Right hindlimb (tissue), 1 donor: Measurements from ENCODE around the gene SIGLEC7.

Experiments used
- DNase-seq: peaks from one replicate; pipeline ENCODE4 v3.0.0-alpha.2; 2018

The SIGLEC7 gene

DNA sequence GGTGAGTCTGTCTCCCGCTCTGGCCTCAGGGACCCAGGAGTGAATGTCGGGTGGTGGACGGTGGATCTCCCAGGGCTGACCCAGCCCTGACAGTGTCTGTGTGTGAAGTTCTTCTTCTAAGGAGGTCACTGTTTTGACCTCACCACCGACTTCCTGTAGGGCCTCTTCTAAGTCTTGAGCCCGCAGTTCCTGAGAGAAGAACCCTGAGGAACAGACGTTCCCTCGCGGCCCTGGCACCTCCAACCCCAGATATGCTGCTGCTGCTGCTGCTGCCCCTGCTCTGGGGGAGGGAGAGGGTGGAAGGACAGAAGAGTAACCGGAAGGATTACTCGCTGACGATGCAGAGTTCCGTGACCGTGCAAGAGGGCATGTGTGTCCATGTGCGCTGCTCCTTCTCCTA lies at the start of gene SIGLEC7:
Gene SIGLEC7 (plus strand): TSS at position 183 of the 400 bp plus-strand sequence. CDS start 69 bp downstream, at position 252.
- DNase-seq: no peak

DNA sequence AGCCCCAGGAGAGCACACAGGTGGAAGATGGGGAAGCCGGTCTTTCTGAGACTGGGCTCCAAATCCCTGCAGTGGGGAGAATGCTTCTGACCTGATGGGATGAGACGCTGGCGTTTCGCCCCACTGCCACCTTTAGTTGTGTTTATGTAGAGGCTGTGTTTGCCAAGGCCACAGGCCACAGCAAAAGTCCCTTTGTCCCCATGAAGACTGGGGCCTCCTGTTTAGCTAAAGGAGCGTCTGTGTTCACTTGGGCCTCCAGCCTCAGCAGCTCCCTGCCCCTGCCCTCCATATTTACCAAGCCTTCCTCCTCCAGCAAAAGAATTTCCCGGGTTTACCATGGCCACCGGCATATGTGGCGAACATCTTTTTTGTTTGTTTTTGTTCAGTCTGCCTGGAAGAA lies 49.0 kb upstream of the SIGLEC7 start:
- no peak for DNase-seq

DNA sequence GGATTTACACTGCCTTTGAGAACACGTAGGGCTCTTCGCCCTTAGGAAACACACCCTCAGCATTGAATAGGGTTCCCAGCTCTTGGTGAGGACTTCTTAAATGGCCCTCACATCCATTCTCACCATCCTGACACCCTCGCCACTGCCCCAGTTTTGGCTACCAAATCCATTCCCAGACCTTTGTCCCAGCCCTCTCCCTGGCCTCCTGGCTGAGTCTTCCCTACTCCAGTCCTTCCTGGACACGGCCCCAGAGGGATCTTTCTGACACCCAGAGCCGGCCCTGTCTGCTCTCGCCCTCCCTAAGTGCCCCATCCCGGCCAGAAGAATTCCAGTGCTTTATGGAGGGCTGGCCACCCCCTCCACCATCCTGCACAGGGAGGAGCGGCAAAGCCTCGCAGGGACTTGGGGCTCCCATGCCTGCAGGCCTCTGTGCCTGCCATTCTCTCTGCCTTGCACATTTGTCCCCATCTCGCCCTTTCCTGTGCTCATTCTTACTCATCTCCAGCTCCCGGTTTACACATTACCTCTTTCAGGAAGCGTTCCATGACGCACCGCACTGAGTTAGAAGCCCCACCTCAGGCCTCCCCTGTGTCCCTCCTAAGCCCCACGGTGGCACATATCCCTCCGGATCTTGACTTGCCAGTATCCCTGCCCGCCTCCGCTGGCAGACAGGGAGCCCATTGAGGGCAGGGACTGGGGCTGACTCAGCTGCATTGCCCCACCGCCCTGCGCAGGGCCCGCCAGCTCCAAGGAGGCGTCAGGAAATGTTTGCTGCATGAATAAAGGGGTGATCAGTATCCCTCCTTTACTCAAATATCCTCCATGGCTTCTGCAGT lies 48.4 kb upstream of the SIGLEC7 start:
- DNase-seq: no peak

DNA sequence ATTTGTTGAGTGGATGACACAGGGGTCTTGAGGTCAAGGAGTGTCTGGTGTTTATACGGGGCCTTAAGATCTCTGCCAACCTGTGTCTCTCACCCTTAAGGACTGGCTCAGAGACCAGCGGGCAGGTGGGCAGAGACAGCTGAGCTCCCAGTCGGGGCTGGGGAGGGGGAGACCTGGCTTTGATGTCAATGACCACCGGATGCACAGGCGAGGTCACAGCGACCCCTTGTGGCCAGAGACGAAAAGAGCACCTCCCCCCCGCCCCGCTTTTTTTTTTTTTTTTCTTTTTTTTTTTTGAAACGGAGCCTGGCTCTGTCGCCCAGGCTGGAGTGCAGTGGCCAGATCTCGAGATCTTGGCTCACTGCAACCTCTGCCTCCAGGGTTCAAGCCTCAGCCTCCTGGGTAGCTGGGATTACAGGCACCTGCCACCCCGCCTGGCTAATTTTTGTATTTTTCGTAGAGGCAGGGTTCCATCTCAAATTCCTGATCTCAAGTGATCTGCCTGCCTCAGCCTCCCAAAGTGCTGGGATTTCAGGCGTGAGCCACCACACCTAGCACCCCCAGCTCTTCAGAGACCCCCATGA lies 47.3 kb upstream of the SIGLEC7 start:
- DNase-seq: no peak

- DNase-seq: no peak
Observed at GRCh38 chr19:51096473-51097165, 45.5 kb upstream of the SIGLEC7 start.

- peak; percentile 43 for DNase-seq
Observed at GRCh38 chr19:51097166-51097738, 44.8 kb upstream of the SIGLEC7 start.

DNA sequence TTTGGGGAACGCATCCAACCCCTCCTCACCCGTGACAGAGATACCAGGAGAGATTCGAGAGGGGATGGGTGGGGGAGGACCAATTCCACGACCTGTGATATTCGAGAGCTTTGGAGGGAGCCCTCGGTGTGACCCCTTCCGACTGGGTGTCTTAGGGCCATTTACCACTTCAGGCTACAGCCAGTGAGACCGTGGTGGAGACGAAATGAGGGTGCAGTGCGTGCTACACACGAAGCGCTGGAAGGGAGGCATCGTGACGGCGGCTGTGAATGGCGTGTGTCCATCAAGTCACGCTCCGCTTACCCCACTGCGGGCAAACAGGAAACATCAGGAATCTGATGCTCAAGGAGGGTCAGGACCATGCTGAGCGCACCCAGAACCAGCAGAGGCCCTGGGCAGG lies 44.3 kb upstream of the SIGLEC7 start:
- no peak for DNase-seq

- peak; percentile 74 for DNase-seq
Observed at GRCh38 chr19:51098365-51099046, 43.6 kb upstream of the SIGLEC7 start.

DNA sequence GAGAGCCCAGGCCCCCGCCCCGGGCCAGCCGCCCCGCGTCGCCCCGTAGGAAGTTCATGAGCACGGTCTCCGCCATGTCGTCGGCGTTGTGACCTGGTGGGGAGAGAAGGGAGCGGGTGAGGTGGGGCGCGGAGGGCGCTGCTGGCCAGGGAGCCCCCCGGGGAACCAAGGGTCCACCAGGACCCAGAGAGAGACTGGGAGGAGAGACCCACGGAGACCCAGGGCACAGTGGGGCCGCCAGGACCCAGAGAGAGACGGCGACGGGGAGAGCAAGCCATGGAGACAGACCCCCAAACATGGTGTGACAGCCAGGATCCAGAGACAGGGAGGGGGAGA lies 43.1 kb upstream of the SIGLEC7 start:
- DNase-seq: no peak

GRCh38 chr19:51100601-51101000 lies 41.5 kb upstream of the SIGLEC7 start:
- DNase-seq: no peak

DNA sequence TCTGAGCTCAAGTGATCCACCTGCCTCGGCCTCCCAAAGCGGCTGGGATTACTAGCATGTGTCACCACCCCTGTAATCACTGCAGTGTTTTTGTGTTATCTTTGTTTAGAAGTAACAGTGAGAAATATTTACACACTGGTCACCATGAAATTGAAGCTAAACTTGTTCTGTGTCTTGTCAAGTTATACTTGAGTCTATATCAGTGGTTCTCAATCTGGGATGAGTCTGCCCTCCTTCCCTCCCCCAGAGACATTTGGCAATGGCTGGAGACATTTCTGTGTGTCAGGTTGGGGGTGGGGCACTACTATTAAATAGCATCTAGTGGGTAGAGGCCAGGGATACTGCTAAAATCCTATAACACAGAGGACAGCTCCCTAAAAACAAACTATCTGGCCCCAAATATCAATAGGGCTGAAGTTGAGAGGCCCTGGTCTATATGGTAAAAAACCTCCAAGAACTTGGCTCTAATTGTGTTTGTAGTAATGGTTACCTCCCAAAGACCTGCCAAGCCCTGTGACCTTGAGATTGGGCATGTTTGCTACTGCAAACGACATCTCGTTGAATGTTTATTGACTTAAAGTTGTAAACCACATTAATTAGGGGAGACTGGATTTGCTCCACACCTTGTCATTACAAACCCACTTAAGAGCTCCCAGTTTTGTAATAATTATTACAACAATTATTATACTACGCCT lies 40.8 kb upstream of the SIGLEC7 start:
- no peak for DNase-seq

DNA sequence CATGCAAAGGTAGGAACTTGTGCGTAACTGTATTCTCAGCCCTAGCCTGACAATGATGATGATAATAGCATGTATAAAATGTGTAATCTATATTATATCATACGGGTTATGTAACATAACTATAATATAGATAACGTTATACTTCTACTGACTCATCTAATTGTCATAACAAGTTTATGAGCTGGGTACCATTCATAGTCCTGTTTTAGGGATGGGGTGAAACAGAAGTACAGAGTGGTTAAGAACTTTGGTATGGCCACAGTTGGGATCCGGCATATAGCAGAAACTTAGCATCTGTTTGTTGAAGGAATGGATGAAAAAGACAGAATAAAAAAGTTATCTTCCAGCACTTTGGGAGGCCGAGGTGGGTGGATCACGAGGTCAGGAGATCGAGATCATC lies 39.1 kb upstream of the SIGLEC7 start:
- no peak for DNase-seq

DNA sequence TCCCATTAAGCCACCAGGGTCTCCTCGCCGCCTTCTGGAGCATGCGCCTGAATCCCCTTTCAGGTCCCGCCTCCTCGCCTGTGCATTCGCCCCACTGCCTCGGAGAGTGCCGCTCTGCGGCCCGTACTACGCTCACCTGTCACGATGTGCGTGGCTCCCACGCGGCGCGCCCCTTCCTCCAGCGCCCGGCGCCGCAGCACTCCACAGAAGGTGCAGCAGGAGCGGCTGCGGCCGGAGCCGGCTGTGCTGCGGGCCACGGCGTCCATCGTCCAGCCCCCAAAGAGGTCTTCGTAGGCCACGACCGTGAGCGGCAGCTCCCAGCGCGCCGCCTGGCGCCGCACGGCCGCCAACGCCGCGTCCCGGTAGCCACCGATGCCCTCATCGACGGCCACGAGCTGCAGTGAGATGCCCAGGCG lies 38.2 kb upstream of the SIGLEC7 start:
- no peak for DNase-seq

- no peak for DNase-seq
Observed at GRCh38 chr19:51107406-51108065, 34.6 kb upstream of the SIGLEC7 start.

DNA sequence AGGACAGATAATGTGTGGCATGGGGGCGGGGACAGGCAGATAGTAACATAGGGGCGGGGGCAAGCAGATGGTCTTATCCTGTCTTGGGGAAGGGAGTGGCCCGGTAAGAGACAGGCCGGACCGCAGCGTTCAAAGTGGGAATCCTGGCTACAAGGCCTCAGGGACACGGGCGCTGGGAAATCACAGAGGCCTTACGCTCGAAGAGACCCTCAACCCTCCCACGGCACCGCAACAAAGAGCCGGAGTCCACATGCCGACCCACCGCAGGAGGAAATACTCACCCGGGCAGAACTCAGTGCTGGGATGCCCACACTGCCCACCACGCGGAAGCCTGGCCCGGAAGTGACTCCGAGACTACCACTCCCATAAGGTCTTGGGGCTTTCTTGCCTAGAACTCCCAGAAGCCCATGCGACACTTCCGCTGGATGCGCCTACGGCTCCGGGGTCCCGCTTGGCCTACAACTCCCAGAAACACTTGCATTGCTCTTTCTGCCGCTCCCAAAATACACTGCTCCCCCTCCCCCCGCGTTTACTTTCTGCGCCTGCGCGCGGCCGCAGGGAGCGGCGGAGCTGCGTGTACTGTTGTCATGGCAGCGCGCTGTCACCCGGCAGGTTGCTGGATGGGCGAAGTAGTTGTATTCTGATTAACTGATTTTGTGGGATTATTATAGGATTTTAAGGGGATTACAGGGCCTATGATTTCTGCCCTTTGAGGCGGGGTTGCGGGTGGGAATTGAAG lies 33.9 kb upstream of the SIGLEC7 start, which contains the start of gene CTU1:
Gene CTU1 (minus strand): TSS at position 344 of the 739 bp plus-strand sequence. CDS start 3,840 bp downstream, outside the sequence.
- DNase-seq: peak; percentile 99

DNA sequence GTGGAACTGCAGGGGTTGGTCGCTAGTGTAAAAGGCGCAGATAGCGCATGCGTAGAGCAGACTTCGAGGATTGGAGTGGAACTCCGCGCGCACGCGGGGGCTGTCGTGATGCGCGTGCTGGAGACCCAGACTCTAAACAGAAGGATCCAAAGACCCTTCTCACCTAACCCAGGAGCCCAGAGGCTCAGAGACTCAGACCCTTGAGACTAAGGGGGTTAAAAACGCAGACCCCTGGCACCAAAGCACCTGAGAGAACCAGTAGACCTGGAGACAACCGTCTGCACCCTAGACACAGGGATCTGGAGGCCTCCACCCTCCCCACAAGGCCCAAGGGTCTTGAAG lies 33.3 kb upstream of the SIGLEC7 start:
- no peak for DNase-seq

DNA sequence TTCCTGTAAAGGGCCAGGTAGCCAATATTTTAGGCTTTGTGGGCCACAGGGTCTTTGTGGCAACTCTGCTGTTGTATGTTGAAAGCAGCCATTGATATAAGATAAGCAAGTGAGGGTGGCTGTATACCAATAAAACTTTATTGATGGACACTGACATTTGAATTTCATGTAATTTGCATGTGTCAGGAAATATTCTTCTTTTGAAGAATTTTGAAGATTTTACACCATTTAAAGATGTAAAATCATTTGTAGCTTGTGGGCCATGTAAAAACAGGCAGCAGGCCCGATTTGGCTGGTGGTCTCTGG lies 31.5 kb upstream of the SIGLEC7 start:
- DNase-seq: no peak

DNA sequence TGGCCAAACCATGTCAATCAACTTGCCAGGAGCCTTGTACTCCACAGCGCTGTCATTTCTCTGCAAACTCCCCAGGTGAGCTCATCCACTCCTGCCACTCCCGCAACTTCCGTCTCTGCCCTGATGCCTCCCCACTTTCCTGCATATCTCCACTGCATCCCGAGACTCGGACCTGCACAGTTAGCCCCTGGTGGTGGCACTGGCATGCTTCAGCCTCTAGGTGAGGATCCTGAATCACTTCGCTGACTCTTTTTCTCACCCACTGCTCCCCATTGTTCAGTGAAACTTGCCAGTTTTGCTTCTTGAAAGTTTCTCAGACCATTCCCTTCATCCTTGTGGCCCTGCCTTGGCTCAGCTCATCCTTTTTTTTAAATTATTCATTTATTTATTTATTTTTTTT lies 30.5 kb upstream of the SIGLEC7 start:
- no peak for DNase-seq

DNA sequence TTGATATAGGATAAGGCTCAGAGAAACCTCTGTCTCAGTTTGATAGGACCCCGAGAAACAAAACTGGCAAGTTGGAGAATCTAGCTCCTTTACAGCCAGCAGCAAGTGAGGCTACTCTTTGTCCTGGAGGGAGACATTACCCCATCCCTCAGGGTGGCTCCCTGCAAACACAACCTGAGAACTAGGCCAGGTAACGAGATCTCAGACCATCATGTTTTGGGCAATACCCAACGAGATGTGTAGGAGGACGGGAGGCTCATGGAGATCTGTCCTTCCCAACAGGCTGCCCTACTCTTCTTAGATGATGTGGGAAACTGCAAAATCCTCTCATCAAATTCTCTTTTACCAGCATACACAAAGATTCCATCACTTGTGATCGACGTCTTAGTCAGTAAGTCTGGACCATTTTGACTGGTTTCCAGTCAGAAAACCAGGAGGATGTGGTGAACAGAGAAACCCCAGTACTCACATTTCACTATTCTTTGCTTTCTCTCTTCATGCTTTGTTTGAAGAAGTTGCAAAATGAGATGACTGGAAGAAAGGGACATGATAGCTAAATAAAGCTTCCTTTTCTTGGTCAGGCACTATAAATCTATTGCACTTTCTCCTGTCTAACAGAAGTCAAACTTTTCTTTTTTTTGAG lies 27.9 kb upstream of the SIGLEC7 start:
- DNase-seq: no peak

DNA sequence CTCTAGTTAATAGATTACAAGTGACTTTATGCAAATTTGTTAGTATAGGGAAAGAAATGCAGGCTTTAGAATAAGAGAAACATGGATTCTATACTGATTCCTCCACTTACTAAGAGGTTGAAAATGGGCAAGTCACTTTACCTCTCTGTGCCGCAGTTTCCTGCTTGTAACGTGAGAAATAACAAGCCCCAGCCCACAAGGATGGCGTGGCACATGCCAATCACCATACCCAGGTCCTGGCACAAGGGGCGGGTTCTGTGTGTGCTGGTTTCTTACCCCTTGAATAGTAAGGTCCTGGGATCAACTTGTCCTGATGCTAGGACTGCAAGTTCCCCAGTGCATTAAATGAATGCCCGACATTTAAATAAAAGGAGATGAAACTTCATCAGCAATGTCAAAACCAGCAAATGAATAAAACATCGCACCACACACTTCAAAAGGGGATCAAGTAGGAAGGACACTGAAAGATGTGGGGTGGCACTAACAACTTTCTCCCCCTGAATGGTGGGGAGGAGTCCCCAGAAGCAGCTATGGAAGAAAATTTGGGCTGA lies 25.3 kb upstream of the SIGLEC7 start:
- DNase-seq: no peak

DNA sequence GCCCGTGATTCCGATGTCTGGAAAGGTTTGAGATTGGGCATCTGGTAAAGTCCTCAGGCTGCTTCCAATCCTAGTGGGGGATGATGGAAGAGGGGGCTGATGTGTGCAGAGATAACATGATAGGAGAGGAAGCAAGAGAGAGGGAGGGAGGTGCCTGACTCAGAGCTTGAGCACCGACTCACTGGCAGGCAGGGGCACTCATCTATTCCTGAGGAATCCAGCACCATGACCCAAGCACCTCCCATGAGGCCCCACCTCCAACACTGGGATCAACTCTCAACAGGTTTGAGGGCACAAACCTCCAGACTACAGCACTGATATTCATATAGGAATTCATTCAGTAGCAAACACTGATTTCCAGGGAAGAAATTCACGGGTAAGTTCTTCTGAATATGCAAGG lies 23.0 kb upstream of the SIGLEC7 start:
- no peak for DNase-seq
